ENCODE measurements around the gene ATP1A4. TPM values are rescaled to one million over a fixed set of nuclear protein-coding genes. Genes with fewer than 3 reads are reported as not detected.
"Not testable (repeated sequence)": the region's sequence is repeated elsewhere in the genome, so short reads cannot be mapped to it uniquely, and the experiment has no call there.

The ATP1A4 gene
- total RNA-seq, 1 donor from 2014 or later: not detected

GRCh38 chr1:160124705-160125478 is 26.5 kb upstream of the ATP1A4 start:
- H3K27ac Mint-ChIP-seq: no peak overlapping the region

GRCh38 chr1:160125746-160126145 is 25.7 kb upstream of the ATP1A4 start:
- H3K27ac Mint-ChIP-seq: no peak overlapping the region
- H3K36me3 Mint-ChIP-seq (ENCODE audit: insufficient read depth): no peaks in the 10 kb centered on the region

More at GRCh38 chr1:160124705-160125478, 26.5 kb upstream of the ATP1A4 start:
- Mint-ChIP-seq H3K4me3 (ENCODE audit: low read depth) (no peak overlapping the region), H3K27me3 (peaks cover 7% of the 10 kb centered on the region), H3K36me3 (ENCODE audit: insufficient read depth) (no peaks in the 10 kb centered on the region), H3K9me3 (ENCODE audit: low read depth) (no peaks in the 10 kb centered on the region), H3K4me1 (ENCODE audit: low read depth) (no peaks in the 10 kb centered on the region)
- TF ChIP-seq CTCF (IDR thresholded peaks at IDR 0.05; ENCODE audit: unreplicated experiment): no peak
- no peak for DNase-seq (ENCODE audit: low spot score, unreplicated experiment)

GRCh38 chr1:160126342-160126741 is 25.1 kb upstream of the ATP1A4 start:
- H3K4me3 Mint-ChIP-seq (ENCODE audit: low read depth); H3K27ac Mint-ChIP-seq; H3K4me1 Mint-ChIP-seq (ENCODE audit: low read depth); H3K9me3 Mint-ChIP-seq (ENCODE audit: low read depth); H3K27me3 Mint-ChIP-seq; DNase-seq (ENCODE audit: low spot score, unreplicated experiment); H3K36me3 Mint-ChIP-seq (ENCODE audit: insufficient read depth): not testable (repeated sequence)

More at GRCh38 chr1:160125746-160126145, 25.7 kb upstream of the ATP1A4 start:
- TF ChIP-seq CTCF (IDR thresholded peaks at IDR 0.05; ENCODE audit: unreplicated experiment): no peak
- Mint-ChIP-seq H3K9me3 (ENCODE audit: low read depth) (no peaks in the 10 kb centered on the region), H3K4me1 (ENCODE audit: low read depth) (peaks cover under 1% of the 10 kb centered on the region), H3K4me3 (ENCODE audit: low read depth) (no peak overlapping the region), H3K27me3 (peaks cover 3% of the 10 kb centered on the region)
- DNase-seq (ENCODE audit: low spot score, unreplicated experiment): no peak

- H3K27ac Mint-ChIP-seq: no peak overlapping the region
- no peaks in the 10 kb centered on the region for H3K9me3 Mint-ChIP-seq (ENCODE audit: low read depth)
- H3K36me3 Mint-ChIP-seq (ENCODE audit: insufficient read depth): no peaks in the 10 kb centered on the region
These were observed 24.0 kb upstream of the ATP1A4 start for GRCh38 chr1:160127381-160127780.

GRCh38 chr1:160127865-160128523 is 23.4 kb upstream of the ATP1A4 start:
- no peak for DNase-seq (ENCODE audit: low spot score, unreplicated experiment)
- Mint-ChIP-seq H3K36me3 (ENCODE audit: insufficient read depth) (no peaks in the 10 kb centered on the region), H3K9me3 (ENCODE audit: low read depth) (no peaks in the 10 kb centered on the region), H3K4me1 (ENCODE audit: low read depth) (peaks cover 3% of the 10 kb centered on the region), H3K4me3 (ENCODE audit: low read depth) (no peak overlapping the region), H3K27ac (no peak overlapping the region), H3K27me3 (peaks cover 10% of the 10 kb centered on the region)
- TF ChIP-seq CTCF (IDR thresholded peaks at IDR 0.05; ENCODE audit: unreplicated experiment): no peak

More at GRCh38 chr1:160127381-160127780, 24.0 kb upstream of the ATP1A4 start:
- DNase-seq (ENCODE audit: low spot score, unreplicated experiment): no peak
- H3K4me1 Mint-ChIP-seq (ENCODE audit: low read depth): peaks cover 3% of the 10 kb centered on the region
- no peak overlapping the region for H3K4me3 Mint-ChIP-seq (ENCODE audit: low read depth)
- H3K27me3 Mint-ChIP-seq: peaks cover 4% of the 10 kb centered on the region
- TF ChIP-seq CTCF (IDR thresholded peaks at IDR 0.05; ENCODE audit: unreplicated experiment): no peak

All from progenitor cell of endocrine pancreas (in vitro differentiated cells).